ENCODE data around the gene GTPBP4. TPM values are rescaled to one million over a fixed set of nuclear protein-coding genes. Genes with fewer than 3 reads are reported as not detected.

Gene GTPBP4
- total RNA-seq, 1 experiment from 2014 or later = 111 TPM

DNA sequence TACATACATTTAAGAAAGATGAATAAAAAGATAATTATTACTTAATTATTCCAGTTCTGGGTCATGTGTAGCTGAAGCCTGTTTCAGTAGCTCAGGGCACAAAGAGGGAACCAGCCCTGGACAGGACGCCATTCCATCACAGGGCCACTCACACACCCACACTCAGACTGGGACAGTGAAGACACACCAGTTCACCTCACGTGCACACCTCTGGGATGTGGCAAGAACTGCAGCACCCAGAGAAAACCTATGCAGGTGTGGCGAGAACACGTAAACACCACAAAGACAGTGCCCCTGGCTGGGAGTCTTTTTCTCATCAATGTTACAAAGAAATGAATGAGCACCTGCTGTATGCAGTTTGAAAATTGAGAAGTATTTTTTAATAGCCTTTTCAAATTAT lies 62.3 kb downstream of the GTPBP4 start:
- BruUV-seq (replicated peaks) = no TSS peak
- intact Hi-C loops (cut with micrococcal nuclease) = loop anchor here (10.0 kb wide), 1 partner anchor 116 kb away; the partner anchor contains the start of gene LARP4B
- peak overlapping the region; percentile 84; the same call in 1 of the 2 replicates for H3K9ac ChIP-seq (ENCODE audit: low read length)
- ChIA-PET POLR2A (interaction anchor here (1.0 kb wide), 1 partner anchor 62 kb away, joined by 3 read pairs; no protein-coding TSS in a partner anchor), RAD21 (ENCODE audit: low non-redundant PET in 1 of 2, low total read pairs in 2 of 2, uncharacterized antibody in 2 of 2, unreplicated experiment in 2 of 2) (no interaction called here), CTCF (no interaction called here)
- H3K4me1 ChIP-seq (ENCODE audit: control insufficient read depth in 1 of 2, insufficient read depth in 2 of 2, low read length in 2 of 2) = peaks cover 22 to 34% of the 10 kb centered on the region in 2 experiments
- peaks cover 80% of the 10 kb centered on the region for H3K79me2 ChIP-seq (ENCODE audit: insufficient read depth, low read length)
- no peaks in the 10 kb centered on the region for H3K9me2 ChIP-seq (ENCODE audit: insufficient read depth)
- no peak overlapping the region for H2AFZ ChIP-seq (ENCODE audit: low read depth, low read length, poor library complexity, severe bottlenecking)
- ATAC-seq = peak; percentile 28
- no peaks in the 10 kb centered on the region for H3K27me3 ChIP-seq (ENCODE audit: insufficient read depth, low read length)
- H4K20me1 ChIP-seq (ENCODE audit: insufficient read depth) = no peaks in the 10 kb centered on the region; the same call in 1 of the 2 replicates
- H3K36me3 ChIP-seq (ENCODE audit: control insufficient read depth in 1 of 2, insufficient read depth in 2 of 2, low read length in 2 of 2) = no peaks in the 10 kb centered on the region; a peak in 2 of 4 replicates
- peak overlapping the region; percentile 78; the same call in 1 of the 2 replicates for H3K27ac ChIP-seq (ENCODE audit: low read depth, low read length)
- H3K4me2 ChIP-seq (ENCODE audit: low read length) = peak overlapping the region; percentile 93
- peak overlapping the region; percentile 90 to 91 for H3K4me3 ChIP-seq (replicated peaks in 1 of 2; ENCODE audit: low read depth in 1 of 2, low read length in 2 of 2)
- H3K9me3 ChIP-seq (ENCODE audit: control insufficient read depth in 1 of 2, insufficient read depth in 1 of 2, low read depth in 1 of 2, low read length in 2 of 2) = no peaks in the 10 kb centered on the region
- TF ChIP-seq SRF (IDR thresholded peaks at IDR 0.05; ENCODE audit: low read depth) (no peak), CTCF (IDR thresholded peaks at IDR 0.05 in 2 of 3, conservative IDR thresholded peaks at IDR 0.05 in 1 of 3; ENCODE audit: borderline replicate concordance in 1 of 3, insufficient read depth in 1 of 3, low read depth in 2 of 3, low read length in 2 of 3) (peak in 1 of 3 experiments; percentile 23; a peak in 1 of 6 replicates)
- TF ChIP-seq, protein P1, sequence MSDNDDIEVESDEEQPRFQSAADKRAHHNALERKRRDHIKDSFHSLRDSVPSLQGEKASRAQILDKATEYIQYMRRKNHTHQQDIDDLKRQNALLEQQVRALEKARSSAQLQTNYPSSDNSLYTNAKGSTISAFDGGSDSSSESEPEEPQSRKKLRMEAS (IDR thresholded peaks at IDR 0.05) = peak; percentile 64
- DNase-seq (ENCODE audit: low read depth, low spot score) = peak; percentile 60

DNA sequence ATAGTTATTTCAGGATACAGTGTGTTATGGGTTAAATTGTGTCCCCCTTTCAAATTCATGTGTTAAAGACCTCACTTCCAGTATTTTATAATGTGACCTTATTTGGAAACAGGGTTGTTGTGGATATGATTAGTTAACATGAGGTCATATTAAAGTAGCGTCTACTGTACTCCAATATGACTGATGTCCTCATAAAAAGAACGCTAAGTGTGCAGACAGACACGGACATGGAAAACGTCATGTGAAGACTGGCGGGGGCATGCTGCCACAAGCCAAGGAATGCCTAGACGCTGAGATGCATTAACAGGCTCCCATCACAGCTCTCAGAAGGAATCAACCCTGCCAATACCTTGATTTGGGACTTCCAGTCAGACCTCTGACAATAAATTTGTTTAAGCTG lies 66.5 kb downstream of the GTPBP4 start:
- intact Hi-C loops (cut with micrococcal nuclease) = loop anchor here (10.0 kb wide), 1 partner anchor 120 kb away; the partner anchor contains the start of gene LARP4B
- H3K79me2 ChIP-seq (ENCODE audit: insufficient read depth, low read length) = peaks cover 91% of the 10 kb centered on the region
- peaks cover 24 to 30% of the 10 kb centered on the region in 2 experiments for H3K4me1 ChIP-seq (ENCODE audit: control insufficient read depth in 1 of 2, insufficient read depth in 2 of 2, low read length in 2 of 2)
- ATAC-seq = no peak
- CTCF ChIA-PET = no interaction called here
- H3K4me3 ChIP-seq (replicated peaks in 1 of 2; ENCODE audit: low read depth in 1 of 2, low read length in 2 of 2) = no peak overlapping the region
- no peaks in the 10 kb centered on the region for H3K9me3 ChIP-seq (ENCODE audit: control insufficient read depth in 1 of 2, insufficient read depth in 1 of 2, low read depth in 1 of 2, low read length in 2 of 2)
- POLR2A ChIA-PET = no interaction called here
- RAD21 ChIA-PET (ENCODE audit: low non-redundant PET in 1 of 2, low total read pairs in 2 of 2, uncharacterized antibody in 2 of 2, unreplicated experiment in 2 of 2) = no interaction called here
- H3K27me3 ChIP-seq (ENCODE audit: insufficient read depth, low read length) = no peaks in the 10 kb centered on the region
- H4K20me1 ChIP-seq (ENCODE audit: insufficient read depth) = no peaks in the 10 kb centered on the region
- no peaks in the 10 kb centered on the region; a peak in 2 of 4 replicates for H3K36me3 ChIP-seq (ENCODE audit: control insufficient read depth in 1 of 2, insufficient read depth in 2 of 2, low read length in 2 of 2)
- BruUV-seq (replicated peaks) = no TSS peak
- no peak overlapping the region for H3K27ac ChIP-seq (ENCODE audit: low read depth, low read length)
- DNase-seq (ENCODE audit: low read depth, low spot score) = no peak
- no peaks in the 10 kb centered on the region for H3K9me2 ChIP-seq (ENCODE audit: insufficient read depth)
- H2AFZ ChIP-seq (ENCODE audit: low read depth, low read length, poor library complexity, severe bottlenecking) = no peak overlapping the region
- H3K9ac ChIP-seq (ENCODE audit: low read length) = no peak overlapping the region
- H3K4me2 ChIP-seq (ENCODE audit: low read length) = peak overlapping the region; percentile 82
- TF ChIP-seq, protein P1 (IDR thresholded peaks at IDR 0.05) = no peak
- TF ChIP-seq SP1 (IDR thresholded peaks at IDR 0.05; ENCODE audit: low read depth) = no peak
- no peak for TF ChIP-seq ZNF274 (IDR thresholded peaks at IDR 0.05; ENCODE audit: low read depth, low read length)
- no peak for TF ChIP-seq POLR2AphosphoS5 (IDR thresholded peaks at IDR 0.05; ENCODE audit: low read depth, low read length)
- TF ChIP-seq SIN3A (IDR thresholded peaks at IDR 0.05; ENCODE audit: low read depth) = no peak
- no peak for TF ChIP-seq RAD21 (IDR thresholded peaks at IDR 0.05; ENCODE audit: low read depth)
- TF ChIP-seq TCF7L2 (IDR thresholded peaks at IDR 0.05; ENCODE audit: borderline replicate concordance, extremely low read depth, insufficient read depth, insufficient read length) = no peak
- TF ChIP-seq ZBTB33 (IDR thresholded peaks at IDR 0.05; ENCODE audit: extremely low read depth, insufficient replicate concordance, low read length) = no peak
